Measurements from ENCODE around the gene METTL25. TPM values are rescaled to one million over a fixed set of nuclear protein-coding genes. Genes with fewer than 3 reads are reported as not detected.

METTL25 gene
- total and polyA plus RNA-seq, 2 experiments from 2014 or later = 9.1 to 14.5 TPM

GRCh38 chr12:82326905-82327503 lies 31.3 kb upstream of the METTL25 start:
- H3K36me3 ChIP-seq = no peaks in the 10 kb centered on the region
- H3K27me3 ChIP-seq = no peaks in the 10 kb centered on the region
- H3K9me3 ChIP-seq (ENCODE audit: low read depth) = no peaks in the 10 kb centered on the region
- H3K4me3 ChIP-seq = no peak overlapping the region
- peak; percentile 45 to 62 for DNase-seq (ENCODE audit: low read depth in 1 of 2, low spot score in 1 of 2)
- peak; percentile 44 for TF ChIP-seq CTCF (IDR thresholded peaks at IDR 0.05; ENCODE audit: low read depth, low read length)
- no peak overlapping the region for H3K27ac ChIP-seq
- H3K4me1 ChIP-seq (ENCODE audit: low read depth) = peaks cover 7% of the 10 kb centered on the region

- Histone ChIP-seq H3K36me3 (no peaks in the 10 kb centered on the region), H3K4me1 (ENCODE audit: low read depth) (peaks cover 7% of the 10 kb centered on the region), H3K27me3 (no peaks in the 10 kb centered on the region), H3K9me3 (ENCODE audit: low read depth) (no peaks in the 10 kb centered on the region), H3K27ac (no peak overlapping the region), H3K4me3 (no peak overlapping the region)
- no peak for TF ChIP-seq CTCF (IDR thresholded peaks at IDR 0.05; ENCODE audit: low read depth, low read length)
- no peak for DNase-seq (ENCODE audit: low read depth in 1 of 2, low spot score in 1 of 2)
Measured at GRCh38 chr12:82327861-82328260, 30.5 kb upstream of the METTL25 start.

GRCh38 chr12:82329508-82329907 lies 28.8 kb upstream of the METTL25 start:
- Histone ChIP-seq H3K27ac (no peak overlapping the region), H3K4me3 (no peak overlapping the region), H3K27me3 (no peaks in the 10 kb centered on the region), H3K9me3 (ENCODE audit: low read depth) (no peaks in the 10 kb centered on the region), H3K4me1 (ENCODE audit: low read depth) (peaks cover 7% of the 10 kb centered on the region), H3K36me3 (no peaks in the 10 kb centered on the region)
- TF ChIP-seq CTCF (IDR thresholded peaks at IDR 0.05; ENCODE audit: low read depth, low read length) = no peak
- no peak for DNase-seq (ENCODE audit: low read depth in 1 of 2, low spot score in 1 of 2)

GRCh38 chr12:82350161-82350560 lies 8.2 kb upstream of the METTL25 start:
- Histone ChIP-seq H3K36me3 (peaks cover 30% of the 10 kb centered on the region), H3K27me3 (no peaks in the 10 kb centered on the region), H3K9me3 (ENCODE audit: low read depth) (no peaks in the 10 kb centered on the region), H3K4me3 (no peak overlapping the region), H3K4me1 (ENCODE audit: low read depth) (peaks cover 7% of the 10 kb centered on the region), H3K27ac (peak overlapping the region; percentile 49)
- no peak for TF ChIP-seq CTCF (IDR thresholded peaks at IDR 0.05; ENCODE audit: low read depth, low read length)
- DNase-seq (ENCODE audit: low read depth in 1 of 2, low spot score in 1 of 2) = no peak

- Histone ChIP-seq H3K27me3 (no peaks in the 10 kb centered on the region), H3K4me1 (ENCODE audit: low read depth) (peaks cover 7% of the 10 kb centered on the region), H3K27ac (no peak overlapping the region), H3K9me3 (ENCODE audit: low read depth) (no peaks in the 10 kb centered on the region), H3K4me3 (no peak overlapping the region), H3K36me3 (peaks cover 41% of the 10 kb centered on the region)
- no peak for TF ChIP-seq CTCF (IDR thresholded peaks at IDR 0.05; ENCODE audit: low read depth, low read length)
- no peak for DNase-seq (ENCODE audit: low read depth in 1 of 2, low spot score in 1 of 2)
Measured at GRCh38 chr12:82351390-82351789, 6.9 kb upstream of the METTL25 start.

Measured in cardiac muscle cell (in vitro differentiated cells and primary cell).